ENCODE data around the gene MOB3B.

Gene MOB3B

GRCh38 chr9:27356446-27356845, 173.2 kb downstream of the MOB3B start:
- no peak for DNase-seq

DNA sequence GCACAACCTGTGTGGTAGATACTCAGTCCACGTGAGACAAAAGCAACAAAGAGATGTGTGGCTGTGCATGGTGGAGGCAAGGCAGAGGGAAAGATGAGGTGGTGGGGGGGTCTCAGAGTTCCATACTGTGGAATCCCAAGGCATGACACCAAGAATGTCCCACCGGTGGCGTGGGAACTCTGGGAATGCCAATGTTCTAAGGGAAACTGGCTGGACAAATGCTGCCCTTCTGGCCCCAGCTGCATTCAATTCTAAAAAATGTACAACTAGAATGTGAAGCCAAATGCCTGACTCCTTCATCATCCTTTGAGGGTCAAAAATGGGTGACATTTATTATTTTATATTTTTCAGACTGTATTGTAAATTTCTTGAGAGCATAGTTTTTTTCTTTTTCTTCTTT, 174.4 kb downstream of the MOB3B start:
- DNase-seq = no peak

- no peak for DNase-seq
These were observed 176.0 kb downstream of the MOB3B start for GRCh38 chr9:27353474-27354229.

GRCh38 chr9:27353166-27353473, 176.5 kb downstream of the MOB3B start:
- DNase-seq = no peak

DNA sequence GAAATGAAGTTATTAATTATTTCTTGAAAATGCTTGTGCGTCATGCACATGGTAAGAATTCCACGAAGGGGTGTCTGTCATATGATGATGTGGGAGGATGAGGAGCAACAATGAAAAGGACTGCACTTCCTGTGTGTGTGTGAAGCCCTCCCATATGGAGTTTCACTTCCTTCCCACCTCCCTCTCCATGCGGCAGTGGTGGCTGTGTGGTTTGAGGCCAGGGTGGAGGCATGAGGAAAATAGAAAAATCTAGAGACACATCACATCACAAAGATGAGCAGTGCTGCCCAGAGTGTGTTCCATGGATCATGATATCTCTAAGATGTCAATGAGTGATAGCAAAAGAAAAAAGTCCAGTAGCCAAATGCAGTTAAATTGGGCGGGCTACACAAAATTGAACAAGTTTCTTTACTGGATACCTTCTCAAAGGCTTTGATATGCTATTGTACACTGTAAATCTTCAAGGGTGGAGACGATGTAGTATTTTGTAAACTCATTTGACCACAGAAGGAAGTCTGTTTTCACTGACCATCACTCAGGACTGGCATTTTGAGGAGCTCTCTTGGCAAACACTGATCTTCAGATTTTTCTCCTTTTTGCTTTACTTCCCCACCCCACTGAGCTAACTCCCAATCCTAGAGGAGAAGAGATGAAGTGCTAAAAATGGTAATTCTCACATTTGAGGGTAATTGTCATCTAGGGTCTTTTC, 177.0 kb downstream of the MOB3B start:
- no peak for DNase-seq

- DNase-seq = peak; percentile 72
These were observed 178.2 kb downstream of the MOB3B start for GRCh38 chr9:27351438-27351837.

DNA sequence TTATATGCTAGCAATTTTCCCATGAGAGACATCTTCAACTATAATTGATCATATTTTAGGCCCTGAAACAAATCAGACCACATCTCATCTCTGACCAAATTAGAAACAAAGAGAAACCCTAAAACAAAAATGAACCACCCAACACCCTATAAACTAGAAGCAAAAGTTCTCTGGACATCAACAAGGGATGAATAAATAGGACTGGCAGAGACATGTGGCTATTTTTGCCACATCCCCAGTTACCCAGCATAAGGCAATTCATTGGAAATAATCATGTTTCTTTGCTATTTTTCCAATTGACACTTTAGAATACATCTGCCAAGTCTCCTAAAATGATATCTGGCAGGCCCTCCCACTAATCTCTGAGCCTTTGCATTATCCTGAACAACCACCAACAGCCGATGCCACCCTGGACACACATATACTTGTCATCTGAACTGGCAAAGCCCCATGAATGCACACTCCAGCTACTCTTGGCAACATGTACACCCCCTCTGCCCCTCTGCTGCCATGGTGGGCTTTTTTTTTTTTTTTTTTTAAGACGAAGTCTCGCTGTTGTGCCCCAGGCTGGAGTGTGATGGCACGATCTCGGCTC, 179.1 kb downstream of the MOB3B start:
- DNase-seq = no peak

- DNase-seq = peak; percentile 53
These were observed 179.9 kb downstream of the MOB3B start for GRCh38 chr9:27349698-27350080.

DNA sequence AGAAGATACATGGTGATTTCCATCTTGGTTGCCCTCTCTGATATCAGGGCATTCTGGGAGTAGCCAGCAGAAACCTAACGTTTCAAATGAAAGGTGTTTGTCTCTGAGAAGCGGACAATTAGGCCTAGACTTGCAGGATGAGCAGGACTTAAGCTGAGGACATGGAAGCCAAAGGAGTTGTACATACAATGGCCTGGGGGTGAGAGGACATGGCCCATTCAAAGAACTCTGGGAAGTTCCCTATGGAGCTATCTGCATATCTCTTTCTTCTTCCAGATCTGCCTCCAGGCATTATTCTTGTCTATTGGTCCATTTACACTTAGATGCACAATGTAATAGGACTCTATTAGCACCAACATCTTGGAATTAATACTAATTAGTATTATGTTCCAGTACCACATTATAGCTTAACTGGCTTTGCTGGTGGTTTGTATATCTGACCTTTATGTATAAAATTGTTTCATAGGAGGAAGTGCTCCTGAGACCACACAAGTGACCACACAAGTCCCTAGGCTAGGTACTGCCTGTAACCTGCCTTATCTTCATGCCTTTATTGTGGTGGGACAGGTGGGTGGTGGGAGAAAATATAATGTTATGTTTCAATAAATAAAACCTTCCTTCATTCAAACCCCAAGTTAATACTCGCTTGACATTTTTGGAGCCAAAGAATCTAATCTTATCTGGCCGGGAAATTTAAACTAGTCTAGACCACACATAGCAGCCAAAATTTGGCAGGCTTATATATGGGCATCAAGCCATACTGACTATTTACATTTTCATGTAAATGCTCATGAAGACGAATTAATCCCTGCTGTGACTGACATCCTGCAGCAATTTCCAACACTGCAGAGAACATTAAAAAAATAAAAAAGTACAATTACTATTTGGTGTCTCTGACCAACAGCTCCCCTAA, 180.6 kb downstream of the MOB3B start:
- DNase-seq = peak; percentile 57

- DNase-seq = no peak
These were observed 181.7 kb downstream of the MOB3B start for GRCh38 chr9:27347889-27348288.

DNA sequence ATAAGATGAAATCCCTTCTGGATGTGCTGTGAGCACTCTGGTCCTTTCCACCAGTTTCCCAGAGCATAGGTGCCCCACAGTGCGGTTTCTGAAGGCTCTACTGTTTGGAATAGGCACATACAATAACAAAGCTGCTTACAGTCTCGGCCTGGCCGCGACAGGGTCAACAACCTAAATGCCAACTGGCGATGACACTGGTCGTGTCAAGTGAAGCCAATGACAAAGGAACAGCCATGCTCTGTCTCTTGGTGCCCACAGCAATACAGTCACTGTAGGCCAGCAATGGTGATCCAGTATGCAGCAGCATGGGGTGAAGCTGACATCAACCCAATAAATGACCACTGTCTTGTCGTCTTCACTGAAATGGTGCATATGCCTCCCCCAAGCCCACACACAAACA, 184.8 kb downstream of the MOB3B start:
- DNase-seq = no peak

GRCh38 chr9:27341545-27342294, 187.9 kb downstream of the MOB3B start:
- DNase-seq = no peak

DNA sequence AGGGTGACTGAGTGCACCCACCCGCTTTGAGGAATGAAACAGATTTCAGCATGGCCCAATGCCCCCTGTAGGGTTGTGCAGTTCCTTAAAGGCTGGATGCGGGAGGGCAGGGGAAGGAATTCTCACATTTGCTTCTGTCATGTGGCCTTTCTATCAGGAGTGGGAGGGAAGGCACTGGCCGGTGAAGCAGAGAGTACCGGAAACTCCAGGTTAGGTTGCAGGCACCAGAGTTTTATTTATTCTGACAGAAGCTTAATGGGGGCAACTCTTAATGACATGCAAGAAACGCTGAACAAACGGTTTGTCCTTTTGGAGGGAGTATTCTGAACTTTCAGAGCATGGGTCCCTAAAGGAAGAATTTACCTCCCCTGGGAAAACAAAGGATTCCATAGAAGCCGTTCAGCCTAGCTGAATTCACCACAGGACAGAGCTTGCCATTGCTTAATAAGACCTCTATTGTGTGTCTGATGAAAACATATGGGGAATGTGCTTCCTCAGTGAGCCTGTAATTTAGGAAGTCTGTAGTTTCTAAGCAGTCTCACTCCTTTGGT, 188.6 kb downstream of the MOB3B start:
- DNase-seq = no peak

DNA sequence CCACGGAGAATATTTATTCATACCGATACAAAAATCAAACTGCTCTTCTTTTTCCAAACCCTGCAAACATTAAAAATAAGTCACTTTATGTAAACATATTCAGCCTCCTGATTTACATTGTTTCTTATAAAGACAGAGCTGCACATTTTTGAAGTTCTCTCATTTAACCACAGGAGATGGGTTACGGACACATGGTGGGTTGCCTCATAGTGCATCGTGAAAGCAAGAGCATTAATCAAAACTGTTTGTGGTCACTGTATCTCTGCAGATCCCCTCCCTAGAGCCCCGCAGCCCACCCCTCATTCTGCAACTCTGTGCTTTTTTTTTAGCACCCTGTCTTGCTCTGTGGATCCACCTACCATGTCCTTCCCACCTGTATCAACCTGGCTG, 189.3 kb downstream of the MOB3B start:
- DNase-seq = no peak

DNA sequence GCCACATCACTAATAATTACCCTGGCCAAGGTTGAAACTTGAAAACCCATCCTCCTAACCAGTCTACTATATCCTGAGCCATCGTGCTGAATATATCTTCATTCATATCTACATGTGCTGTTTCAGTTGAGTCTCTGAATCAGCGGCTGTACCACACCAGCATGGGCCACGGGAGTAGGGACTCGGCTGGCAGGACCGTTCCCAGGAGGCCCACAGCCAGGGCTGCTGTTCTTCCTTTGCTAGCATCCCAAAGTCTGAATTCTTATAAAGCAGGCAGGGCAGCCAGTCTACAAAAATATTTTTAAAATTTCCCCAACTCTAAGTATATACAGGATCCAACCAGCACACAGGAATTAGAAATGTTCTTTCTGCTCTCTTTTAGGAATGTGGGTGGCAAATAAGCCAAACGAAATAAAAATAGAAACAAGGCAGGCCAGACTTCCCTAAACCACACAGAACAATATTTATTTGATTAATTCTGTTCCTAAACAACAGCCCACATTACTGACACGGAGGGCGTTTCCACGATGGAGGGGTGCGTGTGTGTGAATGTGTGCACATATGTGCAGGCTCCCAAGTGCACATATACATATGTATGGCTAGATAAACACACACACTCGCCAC, 189.8 kb downstream of the MOB3B start:
- no peak for DNase-seq

GRCh38 chr9:27338527-27338903, 191.1 kb downstream of the MOB3B start:
- DNase-seq = no peak

DNA sequence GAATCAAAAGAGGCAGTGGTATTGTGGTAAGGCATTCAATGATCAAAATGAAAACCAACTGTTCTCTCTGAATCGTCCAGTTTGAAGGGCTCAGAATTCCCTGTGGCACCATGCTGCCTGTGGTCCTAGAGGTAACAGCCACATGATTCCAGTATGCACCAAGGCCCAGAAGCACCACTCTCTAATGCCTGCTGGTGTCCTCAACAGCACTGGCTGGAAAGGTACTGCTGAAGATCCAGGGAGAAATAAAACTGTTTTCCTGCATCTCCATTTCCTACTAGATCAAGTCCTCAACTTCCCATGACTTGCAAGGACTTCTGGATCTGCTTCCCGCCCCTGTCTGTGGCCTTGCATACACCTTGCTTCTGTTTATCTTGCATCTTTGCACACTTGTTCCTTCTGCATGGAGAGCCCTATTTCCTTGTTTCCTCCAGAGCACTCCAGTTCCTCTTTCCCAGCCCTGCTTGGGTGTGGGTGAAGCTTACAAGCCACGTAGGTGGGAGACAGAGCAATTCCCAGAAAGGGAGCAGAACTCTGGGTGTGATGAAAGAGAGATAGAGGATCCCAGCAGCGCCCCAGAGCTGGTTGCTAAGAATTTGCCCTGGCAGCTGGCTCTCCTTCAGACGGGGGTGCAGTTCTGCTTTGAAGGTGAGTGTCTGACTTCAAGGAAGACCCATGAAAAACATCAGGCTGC, 191.6 kb downstream of the MOB3B start:
- no peak for DNase-seq

DNA sequence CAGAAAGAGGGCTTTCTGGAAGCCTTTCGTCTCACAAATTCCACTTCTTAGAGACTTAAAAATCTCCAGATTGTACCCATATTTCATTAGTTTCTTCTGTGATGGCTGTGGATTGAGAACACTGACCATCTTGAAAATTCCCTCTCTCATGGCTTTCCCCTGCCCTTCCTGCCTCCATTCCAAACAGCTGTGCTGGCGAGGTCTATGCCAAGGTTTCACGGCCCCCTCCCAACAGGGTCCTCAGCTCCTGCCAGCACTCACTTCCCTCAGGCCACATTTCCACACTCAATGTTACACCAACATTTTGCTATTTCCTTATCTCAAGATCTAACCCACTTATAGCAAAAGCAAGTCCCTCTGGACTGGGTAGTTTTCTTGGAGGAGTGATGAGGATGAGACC, 192.4 kb downstream of the MOB3B start:
- DNase-seq = no peak

DNA sequence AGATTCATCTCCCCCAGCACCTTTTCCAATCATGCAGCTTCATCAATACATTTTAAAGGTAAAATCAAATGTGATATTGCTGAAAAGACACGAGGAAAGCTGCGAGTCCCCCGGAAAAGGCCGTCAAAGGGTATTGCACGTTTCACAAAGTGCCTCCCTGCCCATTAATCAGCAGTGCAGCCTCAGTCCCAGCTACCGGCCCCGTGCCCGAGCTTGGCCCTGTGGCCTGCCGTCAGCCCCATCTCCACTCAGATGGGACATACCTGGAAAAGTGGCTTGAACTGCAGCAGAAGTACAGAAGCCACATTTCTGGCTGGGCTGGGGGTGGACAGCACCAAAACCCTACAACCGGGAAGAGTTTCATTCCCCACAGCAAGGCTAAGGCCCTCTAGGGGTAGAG, 192.8 kb downstream of the MOB3B start:
- DNase-seq = no peak

DNA sequence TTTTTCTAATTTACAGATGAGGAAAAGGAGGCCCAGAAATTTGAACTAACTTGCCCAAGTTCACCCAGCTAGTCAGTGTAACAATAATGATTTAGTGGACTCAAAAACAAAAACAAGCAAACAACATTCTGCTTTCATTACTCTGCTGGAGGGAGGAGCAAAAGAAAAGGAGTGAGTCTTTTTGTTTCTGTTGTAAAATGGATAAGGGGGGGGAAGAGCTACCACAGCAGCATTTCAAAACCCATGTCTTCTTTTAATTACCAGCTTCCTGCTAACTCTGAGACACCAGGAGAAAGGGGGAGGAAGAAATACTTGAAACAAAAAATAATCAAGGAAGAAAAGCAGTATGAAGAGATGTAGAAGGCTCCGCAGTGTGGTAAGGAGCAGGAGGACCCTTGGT, 193.5 kb downstream of the MOB3B start:
- no peak for DNase-seq

GRCh38 chr9:27335075-27335474, 194.5 kb downstream of the MOB3B start:
- no peak for DNase-seq
